HT1080 (cell line): Measurements from ENCODE around the gene MAGOHB. TPM values are rescaled to one million over a fixed set of nuclear protein-coding genes. Genes with fewer than 3 reads are reported as not detected.

Experiments used
- DNase-seq: peaks from one replicate; pipeline ENCODE4 v3.0.0-alpha.2; 2015; ENCODE audit warnings: low read depth
- total RNA-seq: library from RNA; depleted of rRNA; stranded (reverse); fragments of >200 nt; shearing (Covaris generic); gene quantifications from 2 replicates; pipeline ENCODE4 v1.2.3, GENCODE V29; 2014; rRNA removed

The MAGOHB gene
- total RNA-seq, 1 experiment from 2014 or later: 97.5 TPM

- DNase-seq: no peak
Observed at GRCh38 chr12:10554756-10555481, 58.5 kb downstream of the MAGOHB start.

GRCh38 chr12:10554228-10554755, 59.1 kb downstream of the MAGOHB start:
- no peak for DNase-seq

Other genes starting within 250 kb of the MAGOHB start
- not detected in 2 replicates for gene KLRK1, start 223.6 kb downstream of the MAGOHB start, total RNA-seq
- not detected in 2 replicates for gene KLRC4, start 203.9 kb downstream of the MAGOHB start, total RNA-seq
- gene KLRC3, start 193.0 kb downstream of the MAGOHB start, total RNA-seq: not detected in 2 replicates
- gene KLRC2, start 177.6 kb downstream of the MAGOHB start, total RNA-seq: not detected in 2 replicates
- gene KLRC1, start 160.2 kb downstream of the MAGOHB start, total RNA-seq: 0.71 TPM in 1 of 2 replicates, not detected in the other
- gene EIF2S3B, start 107.7 kb downstream of the MAGOHB start, total RNA-seq: 1.3 and 1.4 TPM in 2 replicates
- gene STYK1, start 60.4 kb upstream of the MAGOHB start, total RNA-seq: 0.69 and 1.4 TPM in 2 replicates
- gene YBX3, start 109.7 kb upstream of the MAGOHB start, total RNA-seq: 135 and 190 TPM in 2 replicates
- gene TAS2R7, start 189.0 kb upstream of the MAGOHB start, total RNA-seq: not detected in 2 replicates
- not detected in 2 replicates for gene TAS2R8, start 193.7 kb upstream of the MAGOHB start, total RNA-seq
- gene TAS2R9, start 196.6 kb upstream of the MAGOHB start, total RNA-seq: not detected in 2 replicates
- gene TAS2R10, start 212.7 kb upstream of the MAGOHB start, total RNA-seq: 0.37 TPM in 1 of 2 replicates, not detected in the other
- 1.8 and 3.4 TPM in 2 replicates for gene PRR4, start 235.9 kb upstream of the MAGOHB start, total RNA-seq